Body of pancreas (tissue), 4 donors: ENCODE measurements around the gene S100A6. TPM values are rescaled to one million over a fixed set of nuclear protein-coding genes. Genes with fewer than 3 reads are reported as not detected.
A peak's percentile ranks its signal among the peaks of the same experiment; 100 is the strongest.

Source experiments
- ATAC-seq: fragments of 150-250 bp; one replicate; pipeline ENCODE4 v1.9.1; 2016
- DNase-seq, 4 donors: peaks; one replicate each; pipeline ENCODE4 v3.0.0-alpha.2; 2019
- H3K27ac ChIP-seq, 4 donors: fragments of 200-600 bp; sonication (generic); 1 replicate in 3 of 4; 2 replicates in 1 of 4; pipeline versions ENCODE4 v1.5.1 to v1.6.1; 2016 to 2019; ENCODE audit warnings: mild to moderate bottlenecking in 1 of 4, mixed read lengths in 1 of 4, moderate library complexity in 1 of 4
- H3K27me3 ChIP-seq, 2 donors: fragments of 200-600 bp; sonication (generic); one replicate each; pipeline ENCODE4 v1.6.0; 2016; ENCODE audit warnings: mild to moderate bottlenecking in 1 of 2
- H3K36me3 ChIP-seq, 2 donors: fragments of 200-600 bp; sonication (generic); replicated peaks in 1 of 2; 2 replicates each; pipeline ENCODE4 v1.5.1; 2016; ENCODE audit warnings: low read depth in 2 of 2; ENCODE audit not compliant: insufficient read depth in 1 of 2
- H3K4me1 ChIP-seq: fragments of 200-600 bp; sonication (generic); one replicate; pipeline ENCODE4 v1.6.0; 2016
- H3K4me3 ChIP-seq, 2 donors: fragments of 200-600 bp; sonication (generic); 1 replicate in 1 of 2; 2 replicates in 1 of 2; pipeline ENCODE4 v1.5.1; 2016 to 2019
- H3K9me3 ChIP-seq, 3 donors: fragments of 200-600 bp; sonication (generic); 1 replicate in 2 of 3; 2 replicates in 1 of 3; pipeline ENCODE4 v1.5.1; 2016
- CTCF ChIP-seq, 7 experiments: fragments of 450-650 bp in 4 of 7; fragments of 200-600 bp in 3 of 7; sonication (generic) in 3 of 7; IDR thresholded peaks; one replicate each; pipeline ENCODE4 v1.5.1; 2016 to 2019; ENCODE audit warnings: antibody characterized with exemption in 7 of 7
- POLR2A ChIP-seq, 3 donors: fragments of 450-650 bp; IDR thresholded peaks; one replicate each; pipeline ENCODE4 v1.6.1; 2016; ENCODE audit warnings: antibody characterized with exemption in 3 of 3, mild to moderate bottlenecking in 2 of 3
- WGBS, 2 donors: methylation state at CpG; one replicate each; pipeline ENCODE4 v1.1.5; 2017; 5-methylcytosine and 5-hydroxymethylcytosine counted together
- intact Hi-C: fragments of 100-400 bp; cut with DNase I; formaldehyde crosslinking; loops from one replicate; pipeline ENCODE4 v1.15.1; 2023
- total RNA-seq, 2 donors: library from RNA; depleted of rRNA; stranded (reverse); fragments of >200 nt; gene quantifications; one replicate each; pipeline ENCODE4 v1.1.0, GENCODE V29; 2016

Gene S100A6
- total RNA-seq, 2 donors from 2014 or later = 54.7 to 58.9 TPM

- Histone ChIP-seq H3K27me3 (no peaks in the 10 kb centered on the region), H3K36me3 (no peaks in the 10 kb centered on the region), H3K9me3 (no peaks in the 10 kb centered on the region), H3K27ac (no peak overlapping the region), H3K4me3 (no peak overlapping the region), H3K4me1 (peaks cover 11% of the 10 kb centered on the region)
- WGBS, 2 donors = 74 to 77% methylated on average over 6 of the region's 6 CpGs
- DNase-seq (peak in 1 of 4 donors; percentile 5), ATAC-seq (no peak)
- TF ChIP-seq POLR2A (IDR thresholded peaks at IDR 0.05) (no peak), CTCF (IDR thresholded peaks at IDR 0.05) (no peak)
- intact Hi-C loops = no loop called here
These were observed 42.3 kb downstream of the S100A6 start for GRCh38 chr1:153493343-153493960.

GRCh38 chr1:153490272-153491051, 45.3 kb downstream of the S100A6 start:
- TF ChIP-seq CTCF (IDR thresholded peaks at IDR 0.05) = no peak
- TF ChIP-seq POLR2A (IDR thresholded peaks at IDR 0.05) = no peak
- Histone ChIP-seq H3K4me1 (peaks cover 11% of the 10 kb centered on the region), H3K27me3 (no peaks in the 10 kb centered on the region), H3K4me3 (no peak overlapping the region), H3K9me3 (no peaks in the 10 kb centered on the region), H3K36me3 (no peaks in the 10 kb centered on the region), H3K27ac (peak overlapping the region; percentile 15 to 36 (median 28))
- 37 to 39% methylated on average over 11 to 12 of the region's 12 CpGs for WGBS, 2 donors
- peak; percentile 85 for ATAC-seq
- intact Hi-C loops = no loop called here
- DNase-seq = peak; percentile 40 to 72 (median 64)

GRCh38 chr1:153488731-153489130, 47.1 kb downstream of the S100A6 start:
- no peaks in the 10 kb centered on the region for H3K27me3 ChIP-seq
- intact Hi-C loops = no loop called here
- H3K36me3 ChIP-seq = no peaks in the 10 kb centered on the region
- TF ChIP-seq CTCF (IDR thresholded peaks at IDR 0.05) (no peak), POLR2A (IDR thresholded peaks at IDR 0.05) (no peak)
- no peak for ATAC-seq
- H3K4me1 ChIP-seq = peaks cover 11% of the 10 kb centered on the region
- 4 to 9% methylated on average over 4 of the region's 4 CpGs for WGBS, 2 donors
- H3K27ac ChIP-seq = no peak overlapping the region
- DNase-seq = peak in 3 of 4 donors; percentile 3 to 44 (median 33)
- H3K4me3 ChIP-seq = no peak overlapping the region
- H3K9me3 ChIP-seq = no peaks in the 10 kb centered on the region

GRCh38 chr1:153487707-153488106, 48.1 kb downstream of the S100A6 start:
- DNase-seq (no peak), ATAC-seq (no peak)
- no peak for TF ChIP-seq CTCF (IDR thresholded peaks at IDR 0.05)
- TF ChIP-seq POLR2A (IDR thresholded peaks at IDR 0.05) = no peak
- WGBS, 2 donors = 88 to 93% methylated on average over 2 of the region's 2 CpGs
- Histone ChIP-seq H3K9me3 (no peaks in the 10 kb centered on the region), H3K36me3 (no peaks in the 10 kb centered on the region), H3K4me1 (peaks cover 11% of the 10 kb centered on the region), H3K27ac (no peak overlapping the region), H3K27me3 (no peaks in the 10 kb centered on the region), H3K4me3 (no peak overlapping the region)
- intact Hi-C loops = no loop called here
